ENCODE results near the gene ZNF414. TPM values are rescaled to one million over a fixed set of nuclear protein-coding genes. Genes with fewer than 3 reads are reported as not detected.

Gene ZNF414
- total and polyA plus RNA-seq, 9 of the 15 experiments (the other 6 are each of a cell fraction or from before 2014, with no cell fraction given): 0.03 to 27.2 (median 2.2) TPM; not detected in 2

DNA sequence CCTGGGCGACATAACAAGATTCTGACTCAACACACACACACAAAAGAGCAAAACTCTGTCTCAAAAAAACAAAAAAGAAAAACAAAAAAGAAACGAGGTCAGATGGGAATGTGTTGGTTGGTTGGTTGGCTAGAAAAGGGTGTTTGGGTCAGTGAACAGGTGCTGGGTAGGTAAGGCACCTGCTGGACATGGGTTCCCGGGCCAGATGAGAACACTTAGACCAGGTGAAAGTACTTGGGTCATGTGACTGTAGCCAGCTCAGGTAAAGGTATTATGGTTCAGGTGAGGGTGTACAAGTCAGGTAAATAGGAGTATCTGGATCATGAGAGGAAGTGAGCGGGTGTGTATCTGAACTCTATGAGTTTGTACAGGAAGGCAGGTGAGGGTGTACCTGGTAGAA is 14.5 kb upstream of the ZNF414 start:
- ChIA-PET CTCF (ENCODE audit: low intra/inter-chr PET ratio) (no interaction called here), POLR2A (no interaction called here)
- H2AFZ ChIP-seq (ENCODE audit: low read depth, low read length): no peak overlapping the region
- no peaks in the 10 kb centered on the region for H3K9me1 ChIP-seq (ENCODE audit: control insufficient read depth, insufficient read depth, low read length)
- no peaks in the 10 kb centered on the region for H4K20me1 ChIP-seq (replicated peaks; ENCODE audit: control insufficient read depth, insufficient read depth, low read length)
- H3K36me3 ChIP-seq (ENCODE audit: control insufficient read depth, insufficient read depth, low read length): no peaks in the 10 kb centered on the region
- no peak overlapping the region for H3K4me3 ChIP-seq
- in situ Hi-C loops (cut with MboI): no loop called here
- no peak overlapping the region for H3K4me2 ChIP-seq (ENCODE audit: insufficient read depth, low read length)
- TF ChIP-seq ZNF232 (CRISPR knock-in tag; IDR thresholded peaks at IDR 0.05) (no peak), ZEB2 (IDR thresholded peaks at IDR 0.05) (peak; percentile 51; the same call in 1 of the 2 replicates), PML (IDR thresholded peaks at IDR 0.05; ENCODE audit: low read length) (no peak), TFE3 (CRISPR knock-in tag; IDR thresholded peaks at IDR 0.05) (peak; percentile 42)
- TF ChIP-seq, protein P1, sequence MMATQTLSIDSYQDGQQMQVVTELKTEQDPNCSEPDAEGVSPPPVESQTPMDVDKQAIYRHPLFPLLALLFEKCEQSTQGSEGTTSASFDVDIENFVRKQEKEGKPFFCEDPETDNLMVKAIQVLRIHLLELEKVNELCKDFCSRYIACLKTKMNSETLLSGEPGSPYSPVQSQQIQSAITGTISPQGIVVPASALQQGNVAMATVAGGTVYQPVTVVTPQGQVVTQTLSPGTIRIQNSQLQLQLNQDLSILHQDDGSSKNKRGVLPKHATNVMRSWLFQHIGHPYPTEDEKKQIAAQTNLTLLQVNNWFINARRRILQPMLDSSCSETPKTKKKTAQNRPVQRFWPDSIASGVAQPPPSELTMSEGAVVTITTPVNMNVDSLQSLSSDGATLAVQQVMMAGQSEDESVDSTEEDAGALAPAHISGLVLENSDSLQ (IDR thresholded peaks at IDR 0.05): no peak
- no TSS peak for BruUV-seq (replicated peaks)
- H3K9me3 ChIP-seq (replicated peaks; ENCODE audit: control insufficient read depth, insufficient read depth, low read depth, low read length): no peaks in the 10 kb centered on the region
- intact Hi-C loops (cut with micrococcal nuclease): loop anchor here (5.0 kb wide), 1 partner anchor 54 kb away; no protein-coding TSS in a partner anchor
- ATAC-seq: no peak
- WGBS (ENCODE audit: insufficient coverage, low coverage, missing lambda C conversion rate): 29% methylated on average over 4 of the region's 4 CpGs
- H3K9ac ChIP-seq (ENCODE audit: insufficient read depth in 1 of 2, low read depth in 2 of 2, low read length in 2 of 2): no peak overlapping the region
- no peak overlapping the region for H3K27ac ChIP-seq (ENCODE audit: extremely low read depth, low read depth, low read length)
- no peak for DNase-seq (ENCODE audit: extremely low read depth in 1 of 4, low spot score in 3 of 4)
- no peak for FAIRE-seq
- no peaks in the 10 kb centered on the region for H3K79me2 ChIP-seq (ENCODE audit: control insufficient read depth, insufficient read depth, low read length)
- peaks cover 0 to 22% of the 10 kb centered on the region in 2 experiments; a peak in 2 of 5 replicates for H3K27me3 ChIP-seq (ENCODE audit: control insufficient read depth in 2 of 2, insufficient read depth in 2 of 2, low read length in 2 of 2)
- peaks cover 0 to 21% of the 10 kb centered on the region in 2 experiments; a peak in 3 of 5 replicates for H3K4me1 ChIP-seq (replicated peaks in 1 of 2; ENCODE audit: control insufficient read depth in 2 of 2, insufficient read depth in 2 of 2, low read length in 2 of 2)

Data from K562 (cell line).